Urinary bladder (tissue), 4 donors: ENCODE results near the gene DSCAM. TPM values are rescaled to one million over a fixed set of nuclear protein-coding genes. Genes with fewer than 3 reads are reported as not detected.

Experiments
- DNase-seq: peaks from one replicate; pipeline ENCODE4 v3.0.0-alpha.2; 2015; ENCODE audit errors: extremely low spot score
- H3K27ac ChIP-seq: one replicate; pipeline ENCODE4 v1.5.1; 2013; ENCODE audit warnings: low read depth, mild to moderate bottlenecking, moderate library complexity
- H3K36me3 ChIP-seq: one replicate; pipeline ENCODE4 v1.6.1; 2013; ENCODE audit warnings: mild to moderate bottlenecking, moderate library complexity; ENCODE audit not compliant: insufficient read depth
- H3K4me1 ChIP-seq: one replicate; pipeline ENCODE4 v1.6.1; 2013; ENCODE audit warnings: mild to moderate bottlenecking, moderate library complexity; ENCODE audit not compliant: insufficient read depth
- H3K4me3 ChIP-seq: one replicate; pipeline ENCODE4 v1.5.1; 2013; ENCODE audit warnings: low read depth, low read length
- WGBS: extraction: QIAGEN DNeasy Blood & Tissue Kit; methylation state at CpG from one replicate; pipeline ENCODE4 v1.1.7; 2013; 5-methylcytosine and 5-hydroxymethylcytosine counted together
- polyA plus RNA-seq: library from polyadenylated mRNA; stranded (reverse); fragments of 200-250 nt; gene quantifications from one replicate; pipeline ENCODE4 v1.2.3, GENCODE V29; 2013
- total RNA-seq: library from RNA; depleted of rRNA; stranded (reverse); fragments of >200 nt; gene quantifications from one replicate; pipeline ENCODE4 v1.2.3, GENCODE V29; 2014
- donor health status: healthy with polysubstance abuse.
- donor health status: healthy.

Gene DSCAM
- total and polyA plus RNA-seq, 2 donors, result 0.03 to 0.21 TPM

DNA sequence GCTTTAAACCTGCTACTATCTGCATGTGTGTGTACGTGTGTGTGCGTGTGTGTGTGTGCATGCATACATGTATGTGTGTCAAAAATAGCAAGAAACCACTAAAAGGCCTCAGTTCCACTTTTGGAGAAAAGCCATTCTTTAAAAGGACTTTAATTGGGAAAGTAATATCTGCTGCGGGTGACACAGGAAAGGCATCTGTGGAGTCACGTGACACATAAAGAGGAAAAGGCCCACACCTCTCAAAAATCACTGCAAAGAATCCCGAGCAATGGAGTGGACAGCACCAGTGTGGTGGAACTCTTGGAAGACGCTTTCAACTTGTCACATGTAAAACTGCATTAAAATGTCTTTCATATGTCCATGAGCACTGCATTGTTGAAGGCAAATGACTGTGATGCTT is 63.6 kb downstream of the DSCAM start:
- no peaks in the 10 kb centered on the region for H3K4me1 ChIP-seq
- WGBS, result 84% methylated on average over 6 of the region's 6 CpGs
- no peak overlapping the region for H3K27ac ChIP-seq
- no peak for DNase-seq
- H3K4me3 ChIP-seq, result no peak overlapping the region
- H3K36me3 ChIP-seq, result no peaks in the 10 kb centered on the region

DNA sequence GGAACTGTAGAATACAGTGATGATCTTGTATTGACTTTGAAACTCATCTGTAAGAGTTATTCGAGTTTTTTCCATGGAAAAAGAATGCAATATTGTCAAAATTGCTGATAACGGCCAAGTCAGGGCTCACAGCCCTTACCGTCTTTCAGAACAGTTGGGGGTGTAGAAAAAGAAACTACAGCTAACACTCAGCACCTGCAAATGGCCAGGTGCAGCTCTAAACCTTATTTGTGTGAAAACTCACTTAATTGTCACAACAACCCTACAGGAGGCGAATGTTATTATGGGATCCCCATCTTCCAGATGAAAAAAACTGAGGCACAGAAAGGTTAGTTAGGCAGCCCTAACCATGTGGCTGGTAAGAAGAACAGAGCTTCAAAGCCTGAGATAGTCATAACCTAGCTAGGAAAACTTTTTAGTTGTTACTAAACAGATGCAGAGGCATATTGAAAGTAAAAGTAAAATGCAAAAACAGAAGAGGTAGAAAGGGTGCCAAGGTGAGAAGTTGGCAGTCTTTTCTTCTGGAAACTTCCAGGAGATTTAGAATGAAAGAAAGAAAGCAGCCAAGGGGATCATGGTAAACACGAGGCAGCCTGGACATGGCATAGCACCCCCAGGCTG is 76.4 kb downstream of the DSCAM start:
- DNase-seq, result no peak
- WGBS, result 58% methylated on average over 5 of the region's 5 CpGs

DNA sequence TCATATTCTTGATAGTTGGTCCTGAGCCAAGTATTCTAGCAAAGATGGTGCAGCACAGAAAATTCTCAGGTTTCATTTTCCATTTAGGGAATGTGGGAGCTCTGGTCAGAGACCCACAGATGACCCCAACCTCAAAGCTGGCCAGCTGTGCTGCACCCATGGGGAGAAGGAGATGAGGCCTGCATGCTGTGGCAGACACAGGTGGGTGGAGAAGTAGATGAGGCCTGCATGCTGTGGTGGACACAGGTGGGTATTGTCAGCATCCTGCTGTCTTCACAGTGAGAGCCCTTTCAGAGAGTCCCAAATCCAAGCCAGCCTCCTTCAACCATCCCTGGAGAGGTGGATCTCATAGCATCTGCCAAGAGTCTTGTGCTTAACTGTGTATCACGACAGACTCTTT is 77.7 kb downstream of the DSCAM start:
- Histone ChIP-seq H3K36me3 (no peaks in the 10 kb centered on the region), H3K27ac (no peak overlapping the region), H3K4me3 (no peak overlapping the region), H3K4me1 (no peaks in the 10 kb centered on the region)
- 98% methylated on average over 1 of the region's 1 CpG for WGBS
- no peak for DNase-seq

More for the DNA sequence above, 76.4 kb downstream of the DSCAM start:
- no peaks in the 10 kb centered on the region for H3K4me1 ChIP-seq
- no peak overlapping the region for H3K4me3 ChIP-seq
- H3K27ac ChIP-seq, result no peak overlapping the region
- no peaks in the 10 kb centered on the region for H3K36me3 ChIP-seq

DNA sequence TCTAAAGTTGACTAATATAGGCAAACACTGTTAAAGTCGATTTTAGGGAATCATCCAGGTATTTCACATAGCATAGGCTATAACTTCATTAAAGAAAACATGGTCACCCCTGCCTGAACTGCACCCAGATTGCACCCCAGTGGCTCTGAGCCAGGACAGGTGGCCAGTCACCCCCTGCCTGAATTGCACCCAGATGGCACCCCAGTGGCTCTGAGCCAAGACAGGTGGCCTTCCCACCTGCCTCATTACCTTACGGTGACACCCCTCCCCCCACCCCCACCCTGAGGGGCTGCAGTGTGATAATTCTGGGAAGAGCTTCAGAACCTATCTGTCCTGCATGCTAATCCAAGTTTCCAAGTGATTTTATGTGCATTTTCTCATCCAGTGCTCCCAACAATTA is 78.9 kb downstream of the DSCAM start:
- no peak for DNase-seq
- H3K36me3 ChIP-seq, result no peaks in the 10 kb centered on the region
- 71% methylated on average over 2 of the region's 2 CpGs for WGBS
- no peak overlapping the region for H3K27ac ChIP-seq
- H3K4me3 ChIP-seq, result no peak overlapping the region
- no peaks in the 10 kb centered on the region for H3K4me1 ChIP-seq

DNA sequence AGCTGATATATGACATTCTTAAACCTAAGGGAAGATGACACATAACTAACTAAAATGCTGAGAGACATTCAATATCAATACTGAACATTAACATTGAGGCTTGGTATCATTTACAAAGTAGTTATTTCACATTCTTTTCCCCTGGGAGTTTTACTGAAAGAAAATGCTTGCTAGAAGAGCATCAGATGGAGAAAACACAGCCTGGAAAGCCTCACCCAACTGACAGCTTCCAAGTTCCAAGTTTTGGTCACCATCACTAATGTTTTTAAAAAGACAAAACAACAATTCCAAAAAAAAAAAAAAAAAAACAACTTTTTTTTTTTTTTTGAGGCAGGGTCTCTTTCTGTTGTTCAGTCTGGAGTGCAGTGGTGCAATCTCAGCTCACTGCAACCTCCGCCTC is 80.6 kb downstream of the DSCAM start:
- Histone ChIP-seq H3K36me3 (no peaks in the 10 kb centered on the region), H3K27ac (no peak overlapping the region), H3K4me1 (no peaks in the 10 kb centered on the region), H3K4me3 (no peak overlapping the region)
- no peak for DNase-seq
- 98% methylated on average over 1 of the region's 1 CpG for WGBS

DNA sequence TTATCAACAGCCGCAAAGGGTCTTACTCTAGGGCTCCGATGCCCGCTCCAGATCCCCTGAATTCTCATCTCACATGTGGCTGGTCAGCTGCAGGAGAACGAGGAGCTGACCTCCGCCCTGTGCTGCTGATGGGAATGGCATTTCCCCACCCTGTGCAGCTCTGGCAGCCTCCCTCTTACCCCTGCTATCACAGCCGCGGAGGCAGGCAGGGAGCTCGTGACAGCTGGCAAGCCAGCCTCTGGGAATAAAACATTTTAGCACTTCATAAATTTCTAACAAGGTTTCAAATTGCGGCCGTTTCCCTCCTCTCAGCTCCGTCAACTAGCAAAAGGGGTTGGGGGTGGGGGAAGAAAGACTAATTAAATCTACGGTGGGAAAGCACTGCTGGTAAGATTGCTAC is 81.1 kb downstream of the DSCAM start:
- Histone ChIP-seq H3K4me3 (no peak overlapping the region), H3K4me1 (no peaks in the 10 kb centered on the region), H3K36me3 (no peaks in the 10 kb centered on the region), H3K27ac (no peak overlapping the region)
- WGBS, result 16% methylated on average over 12 of the region's 12 CpGs
- no peak for DNase-seq

DNA sequence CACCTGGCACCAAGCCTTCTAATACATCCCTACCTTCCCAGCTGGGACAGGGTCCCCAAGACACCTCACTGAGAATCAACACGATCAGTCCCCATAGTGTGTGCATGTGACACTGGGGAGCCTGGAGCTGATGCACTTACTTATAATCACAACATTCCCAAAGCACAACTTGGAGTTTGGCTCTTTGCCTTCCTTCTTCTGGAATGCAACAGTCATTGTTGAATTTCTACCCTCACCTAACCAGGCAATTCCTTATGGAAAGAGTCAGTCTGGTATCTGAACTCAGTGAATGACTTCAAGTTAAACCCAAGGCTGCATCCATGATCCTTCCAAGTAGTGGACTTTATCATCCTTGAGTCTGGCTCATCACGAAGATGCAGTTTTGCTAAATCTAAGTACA is 86.1 kb downstream of the DSCAM start:
- H3K4me1 ChIP-seq, result no peaks in the 10 kb centered on the region
- no peak overlapping the region for H3K4me3 ChIP-seq
- no peak overlapping the region for H3K27ac ChIP-seq
- WGBS, result 50% methylated on average over 2 of the region's 2 CpGs
- DNase-seq, result no peak
- H3K36me3 ChIP-seq, result no peaks in the 10 kb centered on the region

DNA sequence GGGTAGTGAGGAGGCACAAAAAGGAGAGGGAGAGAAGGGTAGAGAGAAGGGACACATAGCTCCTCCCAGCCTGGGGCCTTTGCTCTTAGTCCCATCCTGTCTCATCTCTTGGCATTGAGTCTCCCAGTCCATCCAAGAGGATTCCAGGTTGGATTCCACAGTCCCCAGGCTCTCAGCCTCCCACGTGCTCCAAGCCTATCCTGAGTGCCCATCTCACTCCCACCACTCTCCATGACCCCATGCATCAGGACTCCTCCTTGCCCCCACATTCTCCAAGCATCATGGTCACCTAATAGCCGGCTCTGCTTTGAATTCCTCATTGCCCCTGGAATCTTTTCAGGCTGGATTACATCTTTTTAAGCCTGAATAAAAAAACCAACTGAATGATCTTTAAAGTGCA is 87.9 kb downstream of the DSCAM start:
- no peak for DNase-seq
- 75% methylated on average over 2 of the region's 2 CpGs for WGBS
- Histone ChIP-seq H3K4me1 (no peaks in the 10 kb centered on the region), H3K4me3 (no peak overlapping the region), H3K27ac (no peak overlapping the region), H3K36me3 (no peaks in the 10 kb centered on the region)

DNA sequence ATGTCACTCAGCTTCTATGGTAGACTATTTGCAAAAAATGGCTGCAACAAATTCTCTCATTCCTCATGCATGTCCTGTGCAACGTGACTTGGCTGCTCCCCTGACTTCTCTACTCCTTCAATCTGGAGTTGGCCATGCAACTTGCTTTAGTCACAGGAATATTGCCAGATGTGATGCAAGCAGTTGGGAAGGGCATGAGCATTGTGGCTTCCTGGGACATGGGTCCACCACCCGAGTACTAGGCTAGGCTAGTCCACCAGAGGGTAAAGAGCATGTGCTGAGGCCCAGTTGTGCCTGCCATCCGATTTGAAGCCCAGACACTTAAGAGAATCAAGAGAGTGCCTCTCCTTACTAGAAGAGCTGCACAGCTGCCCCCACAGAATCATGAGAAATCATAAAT is 89.6 kb downstream of the DSCAM start:
- WGBS, result 83% methylated on average over 3 of the region's 3 CpGs

DNA sequence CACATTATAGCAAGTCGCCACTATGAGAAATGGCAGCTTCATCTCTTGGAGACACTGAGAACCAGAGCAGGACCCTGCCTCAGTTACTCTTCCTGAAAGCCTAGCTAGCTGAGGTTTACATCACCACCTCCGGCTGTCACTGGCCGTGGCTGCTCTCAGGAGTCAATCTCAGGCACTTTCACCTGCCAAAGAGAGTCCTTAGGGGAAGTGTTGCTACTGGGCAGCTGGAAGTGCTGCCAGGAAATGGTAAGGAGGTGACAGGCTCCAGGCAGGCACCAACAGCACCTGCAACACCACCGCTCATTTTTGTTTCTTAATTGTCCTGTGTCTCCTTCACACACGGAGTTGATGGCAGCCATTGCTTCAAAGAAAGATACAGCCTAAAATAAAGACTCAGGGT is 92.5 kb downstream of the DSCAM start:
- no peak for DNase-seq
- WGBS, result 77% methylated on average over 5 of the region's 5 CpGs
- no peaks in the 10 kb centered on the region for H3K4me1 ChIP-seq

More for the DNA sequence above, 89.6 kb downstream of the DSCAM start:
- H3K4me3 ChIP-seq, result no peak overlapping the region
- H3K36me3 ChIP-seq, result no peaks in the 10 kb centered on the region
- no peak for DNase-seq
- no peaks in the 10 kb centered on the region for H3K4me1 ChIP-seq
- no peak overlapping the region for H3K27ac ChIP-seq

DNA sequence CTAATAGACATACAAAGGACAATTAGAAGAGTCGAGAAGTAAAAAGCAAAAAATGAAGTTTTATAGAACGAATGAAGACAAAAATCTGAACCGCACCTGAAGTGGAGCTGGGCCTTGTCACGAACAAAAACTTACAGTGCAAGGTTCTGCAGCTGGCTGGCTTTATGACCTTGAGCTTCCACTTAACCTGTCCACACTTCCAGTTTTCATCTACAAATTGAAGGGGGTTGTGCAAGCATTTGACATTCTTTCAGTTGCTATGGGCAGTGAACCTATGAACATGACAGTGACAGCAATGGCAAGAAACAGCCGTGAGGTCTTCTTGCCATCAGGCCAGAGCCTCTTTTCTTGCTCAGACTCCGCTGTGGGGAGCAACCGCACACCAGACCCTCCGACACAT is 93.2 kb downstream of the DSCAM start:
- no peak overlapping the region for H3K4me3 ChIP-seq
- H3K36me3 ChIP-seq, result no peaks in the 10 kb centered on the region
- H3K4me1 ChIP-seq, result no peaks in the 10 kb centered on the region
- DNase-seq, result no peak
- WGBS, result 92% methylated on average over 8 of the region's 8 CpGs
- H3K27ac ChIP-seq, result no peak overlapping the region

More for the DNA sequence above, 92.5 kb downstream of the DSCAM start:
- H3K4me3 ChIP-seq, result no peak overlapping the region
- no peaks in the 10 kb centered on the region for H3K36me3 ChIP-seq
- H3K27ac ChIP-seq, result no peak overlapping the region

DNA sequence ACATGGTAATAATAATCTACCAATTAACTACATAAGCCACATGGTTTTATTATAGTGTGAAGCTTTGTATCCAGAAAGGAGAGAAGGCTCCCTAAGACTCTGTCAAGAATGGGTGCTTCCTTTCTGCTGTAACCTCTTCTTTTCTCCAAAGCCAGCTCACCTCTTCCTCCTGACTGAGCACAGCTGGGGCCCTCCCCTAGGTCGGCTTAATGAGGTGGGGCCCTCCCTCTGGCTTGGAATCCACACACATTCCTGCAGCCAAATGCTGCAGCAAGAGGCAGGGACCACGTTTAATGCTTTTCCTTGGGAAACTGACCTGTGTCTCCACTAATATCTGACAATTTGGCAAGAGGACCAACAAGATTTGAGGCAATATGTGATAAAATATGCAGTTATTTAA is 94.8 kb downstream of the DSCAM start:
- Histone ChIP-seq H3K27ac (no peak overlapping the region), H3K4me1 (no peaks in the 10 kb centered on the region), H3K4me3 (no peak overlapping the region), H3K36me3 (no peaks in the 10 kb centered on the region)
- DNase-seq, result no peak
- WGBS, result 12% methylated on average over 2 of the region's 2 CpGs

DNA sequence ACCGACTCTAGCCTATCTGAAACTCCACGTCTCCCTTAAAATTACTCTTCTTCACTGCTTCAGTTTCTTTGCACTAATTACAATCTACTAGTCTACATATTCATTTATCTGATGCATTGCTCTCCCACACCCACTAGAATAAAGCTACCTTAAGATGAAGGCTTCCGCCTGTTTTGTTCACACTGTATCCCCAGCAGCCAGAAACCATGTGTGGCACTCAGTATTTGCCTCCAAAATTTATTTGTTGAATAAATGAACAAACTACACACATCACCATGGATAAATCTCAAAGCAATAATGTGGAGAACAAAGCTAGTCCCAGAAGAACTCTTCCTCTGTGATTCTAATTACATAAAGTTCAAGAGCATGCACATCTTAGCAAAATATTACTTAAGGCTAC is 95.7 kb downstream of the DSCAM start:
- DNase-seq, result no peak
- 89% methylated on average over 3 of the region's 3 CpGs for WGBS
- H3K36me3 ChIP-seq, result no peaks in the 10 kb centered on the region
- no peak overlapping the region for H3K27ac ChIP-seq
- H3K4me1 ChIP-seq, result no peaks in the 10 kb centered on the region
- no peak overlapping the region for H3K4me3 ChIP-seq

DNA sequence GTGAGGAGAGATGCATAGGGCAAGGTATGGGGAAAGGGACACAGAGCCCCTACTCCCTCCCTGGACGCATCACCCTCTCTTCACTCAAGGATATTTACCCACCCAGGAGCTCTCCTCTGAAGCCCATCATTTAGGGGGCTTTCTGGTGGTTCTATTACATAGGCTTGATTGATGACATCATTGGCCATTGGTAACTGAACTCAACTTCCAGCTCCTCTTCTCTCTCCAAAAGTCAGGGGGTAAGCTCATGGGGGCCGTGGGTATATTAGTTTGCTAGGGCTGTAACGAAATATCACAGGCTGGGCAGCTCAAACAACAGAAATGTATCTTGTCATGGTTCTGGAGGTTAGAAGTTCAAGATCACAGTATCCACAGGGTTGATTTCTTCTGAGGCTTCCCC is 110.8 kb downstream of the DSCAM start:
- Histone ChIP-seq H3K4me3 (no peak overlapping the region), H3K36me3 (no peaks in the 10 kb centered on the region), H3K4me1 (no peaks in the 10 kb centered on the region), H3K27ac (no peak overlapping the region)
- WGBS, result 73% methylated on average over 3 of the region's 3 CpGs
- DNase-seq, result no peak

DNA sequence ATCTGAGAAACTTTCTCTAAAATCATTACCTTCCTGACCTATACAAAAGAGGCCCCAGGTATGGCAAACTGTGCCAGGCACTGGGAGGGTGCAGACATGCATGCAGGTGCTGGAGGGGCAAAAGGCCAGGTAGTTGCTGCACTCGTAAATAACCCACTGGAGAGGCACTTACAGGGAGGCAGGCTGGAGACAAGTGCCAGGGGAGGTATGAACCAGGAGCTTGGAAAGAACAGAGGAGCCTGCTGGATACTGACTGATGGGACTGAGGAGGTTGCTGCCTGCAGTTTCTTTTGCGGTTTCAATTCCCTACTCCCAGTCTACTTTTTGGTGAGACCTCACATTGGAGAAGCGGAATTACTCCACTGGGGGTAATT is 113.9 kb downstream of the DSCAM start:
- H3K4me1 ChIP-seq, result no peaks in the 10 kb centered on the region
- 89% methylated on average over 3 of the region's 3 CpGs for WGBS
- H3K27ac ChIP-seq, result no peak overlapping the region
- DNase-seq, result no peak
- H3K4me3 ChIP-seq, result no peak overlapping the region
- no peaks in the 10 kb centered on the region for H3K36me3 ChIP-seq
